Hepatocyte (in vitro differentiated cells): ENCODE results near the gene MAGEF1.

Experiments used
- EZH2 ChIP-seq: fragments of 200-600 bp; sonication (generic); IDR thresholded peaks from 2 replicates; pipeline ENCODE4 v1.6.1; 2016; ENCODE audit warnings: antibody characterized with exemption, mild to moderate bottlenecking, borderline replicate concordance
- TF ChIP-seq, protein P1 (sequence below): fragments of 200-600 bp; sonication (generic); IDR thresholded peaks from 2 replicates; pipeline ENCODE4 v1.5.1; 2016; ENCODE audit warnings: antibody characterized with exemption, mild to moderate bottlenecking; ENCODE audit not compliant: poor library complexity

DNA sequence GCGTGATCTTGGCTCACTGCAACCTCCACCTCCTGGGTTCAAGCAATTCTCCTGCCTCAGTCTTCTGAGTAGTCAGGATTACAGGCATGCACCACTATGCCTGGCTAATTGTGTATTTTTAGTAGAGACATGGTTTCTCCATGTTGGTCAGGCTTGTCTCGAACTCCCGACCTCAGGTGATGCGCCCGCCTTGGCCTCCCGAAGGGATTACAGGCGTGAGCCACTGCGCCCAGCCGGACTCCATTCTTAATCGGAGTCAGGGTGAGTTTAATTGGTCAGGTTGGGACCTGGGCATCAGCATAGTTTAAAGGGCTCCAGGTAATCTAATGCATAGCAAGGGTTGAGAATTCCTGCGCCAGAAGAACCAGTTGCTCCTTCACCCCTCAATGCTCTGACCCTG lies 29.2 kb downstream of the MAGEF1 start:
- TF ChIP-seq, protein P1, sequence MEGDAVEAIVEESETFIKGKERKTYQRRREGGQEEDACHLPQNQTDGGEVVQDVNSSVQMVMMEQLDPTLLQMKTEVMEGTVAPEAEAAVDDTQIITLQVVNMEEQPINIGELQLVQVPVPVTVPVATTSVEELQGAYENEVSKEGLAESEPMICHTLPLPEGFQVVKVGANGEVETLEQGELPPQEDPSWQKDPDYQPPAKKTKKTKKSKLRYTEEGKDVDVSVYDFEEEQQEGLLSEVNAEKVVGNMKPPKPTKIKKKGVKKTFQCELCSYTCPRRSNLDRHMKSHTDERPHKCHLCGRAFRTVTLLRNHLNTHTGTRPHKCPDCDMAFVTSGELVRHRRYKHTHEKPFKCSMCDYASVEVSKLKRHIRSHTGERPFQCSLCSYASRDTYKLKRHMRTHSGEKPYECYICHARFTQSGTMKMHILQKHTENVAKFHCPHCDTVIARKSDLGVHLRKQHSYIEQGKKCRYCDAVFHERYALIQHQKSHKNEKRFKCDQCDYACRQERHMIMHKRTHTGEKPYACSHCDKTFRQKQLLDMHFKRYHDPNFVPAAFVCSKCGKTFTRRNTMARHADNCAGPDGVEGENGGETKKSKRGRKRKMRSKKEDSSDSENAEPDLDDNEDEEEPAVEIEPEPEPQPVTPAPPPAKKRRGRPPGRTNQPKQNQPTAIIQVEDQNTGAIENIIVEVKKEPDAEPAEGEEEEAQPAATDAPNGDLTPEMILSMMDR: no peak
- TF ChIP-seq EZH2: no peak
